HG02678 (cell line): ENCODE data around the gene GMDS.

Experiments
- ATAC-seq: cut with Tn5 transposase; IDR thresholded peaks from one replicate; pipeline ENCODE4 v1.9.1; 2021; ENCODE audit warnings: mild to moderate bottlenecking, moderate library complexity; ENCODE audit not compliant: unreplicated experiment

The GMDS gene

DNA sequence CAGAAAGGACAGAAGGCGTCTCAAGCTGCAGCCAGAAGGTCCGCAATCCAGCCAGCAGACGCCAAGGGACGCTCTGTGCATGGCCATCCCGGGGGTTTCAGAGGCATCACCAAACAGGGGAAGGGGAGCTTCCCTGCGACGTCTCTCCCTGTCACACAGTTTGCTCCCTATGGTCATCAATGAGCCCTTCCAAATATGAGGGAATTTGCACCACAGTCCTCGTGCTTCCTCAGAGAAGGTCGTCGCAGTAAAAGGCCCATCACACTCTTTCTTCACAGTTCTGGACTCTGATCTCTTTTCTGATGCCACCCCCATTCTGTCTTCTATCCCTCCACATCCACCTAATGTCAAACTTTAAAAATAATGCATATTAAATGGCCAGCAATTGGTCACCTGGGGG lies 645.9 kb downstream of the GMDS start:
- ATAC-seq, result no peak

DNA sequence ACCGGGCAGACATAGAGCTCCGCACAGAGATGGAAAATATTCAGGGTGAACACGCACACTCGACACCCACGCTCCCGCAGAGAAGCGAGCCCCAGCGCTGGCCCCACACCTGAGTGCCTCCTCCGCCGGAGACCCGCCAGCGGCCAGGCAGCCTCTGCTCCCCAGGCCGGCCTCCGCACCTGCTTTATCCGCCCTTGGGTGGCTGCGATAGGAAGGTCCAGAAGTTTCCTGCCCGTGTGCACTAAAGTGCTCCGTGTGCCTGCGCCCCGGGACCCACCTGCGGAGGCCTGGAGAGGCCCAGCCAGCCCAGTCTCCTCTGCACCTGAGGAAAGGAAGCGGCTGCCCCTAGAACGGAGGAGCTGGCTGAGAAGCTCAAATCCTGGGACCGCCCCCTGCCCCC lies 646.5 kb downstream of the GMDS start:
- ATAC-seq, result no peak

DNA sequence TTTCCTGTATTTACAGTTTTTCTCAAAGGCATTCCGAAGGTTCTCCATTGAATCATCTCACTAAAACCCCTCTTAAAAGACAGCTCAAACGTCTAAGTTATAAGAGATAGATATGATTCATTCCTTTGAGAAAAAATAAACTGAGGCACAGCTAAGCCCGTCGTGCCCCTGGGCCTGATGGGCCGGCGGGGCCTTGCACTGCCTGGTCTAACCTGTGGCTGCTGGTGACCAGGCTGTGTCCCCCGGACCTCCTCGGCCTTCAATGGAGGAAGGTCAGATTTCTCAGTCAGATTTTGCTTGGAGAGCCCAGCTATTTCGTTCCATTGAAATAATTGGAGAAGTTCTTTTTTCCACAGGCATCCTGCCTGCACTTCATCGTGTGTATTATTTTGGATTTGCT lies 647.0 kb downstream of the GMDS start:
- ATAC-seq, result no peak

DNA sequence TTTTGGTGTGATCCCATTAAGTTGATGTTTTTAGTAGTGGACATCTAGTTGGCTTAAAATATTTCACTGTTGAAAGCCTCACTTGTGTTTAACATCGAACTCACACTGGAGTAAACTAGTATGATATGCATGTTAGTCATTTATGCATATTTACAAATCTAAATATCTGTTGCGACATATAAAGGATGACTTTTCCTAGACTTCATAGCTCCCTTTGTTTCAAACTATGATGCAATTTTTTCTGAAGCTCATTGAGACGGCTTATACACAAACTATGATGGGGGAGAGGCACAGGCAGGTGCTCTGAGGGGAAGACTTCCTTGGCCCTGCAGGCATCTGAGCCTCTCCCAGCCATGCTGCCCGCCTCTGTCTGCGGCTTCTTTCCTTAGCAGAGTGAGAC lies 647.5 kb downstream of the GMDS start:
- no peak for ATAC-seq

DNA sequence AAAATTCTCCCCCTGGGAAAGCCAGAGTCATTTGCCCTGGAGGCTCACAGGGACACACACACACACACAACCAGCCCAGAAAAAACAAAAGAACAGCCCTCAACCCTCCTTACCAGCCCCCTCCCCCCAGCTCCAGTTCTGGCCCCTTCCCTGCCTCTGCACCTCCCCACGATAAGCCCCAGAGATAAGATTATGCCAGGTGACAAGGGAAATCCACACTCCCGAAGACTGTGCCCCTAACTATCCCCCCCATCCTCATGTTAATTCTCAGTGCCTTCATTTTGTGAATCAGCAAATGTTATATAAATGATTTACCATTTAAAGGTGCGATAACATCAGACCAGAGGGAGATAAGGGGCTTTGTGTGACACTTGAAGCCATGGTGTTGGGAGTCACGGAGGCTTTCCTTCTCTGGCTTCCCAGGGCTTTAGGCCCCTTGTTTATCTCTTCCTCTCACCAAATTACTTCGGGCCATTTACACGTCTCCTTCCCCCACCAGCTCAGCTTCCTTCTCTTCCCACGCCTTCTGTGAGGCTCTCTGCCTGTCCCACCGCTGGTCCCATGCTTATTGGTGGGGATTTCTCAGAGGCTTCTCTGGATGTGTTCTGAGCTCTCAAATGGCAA lies 648.2 kb downstream of the GMDS start:
- no peak for ATAC-seq

DNA sequence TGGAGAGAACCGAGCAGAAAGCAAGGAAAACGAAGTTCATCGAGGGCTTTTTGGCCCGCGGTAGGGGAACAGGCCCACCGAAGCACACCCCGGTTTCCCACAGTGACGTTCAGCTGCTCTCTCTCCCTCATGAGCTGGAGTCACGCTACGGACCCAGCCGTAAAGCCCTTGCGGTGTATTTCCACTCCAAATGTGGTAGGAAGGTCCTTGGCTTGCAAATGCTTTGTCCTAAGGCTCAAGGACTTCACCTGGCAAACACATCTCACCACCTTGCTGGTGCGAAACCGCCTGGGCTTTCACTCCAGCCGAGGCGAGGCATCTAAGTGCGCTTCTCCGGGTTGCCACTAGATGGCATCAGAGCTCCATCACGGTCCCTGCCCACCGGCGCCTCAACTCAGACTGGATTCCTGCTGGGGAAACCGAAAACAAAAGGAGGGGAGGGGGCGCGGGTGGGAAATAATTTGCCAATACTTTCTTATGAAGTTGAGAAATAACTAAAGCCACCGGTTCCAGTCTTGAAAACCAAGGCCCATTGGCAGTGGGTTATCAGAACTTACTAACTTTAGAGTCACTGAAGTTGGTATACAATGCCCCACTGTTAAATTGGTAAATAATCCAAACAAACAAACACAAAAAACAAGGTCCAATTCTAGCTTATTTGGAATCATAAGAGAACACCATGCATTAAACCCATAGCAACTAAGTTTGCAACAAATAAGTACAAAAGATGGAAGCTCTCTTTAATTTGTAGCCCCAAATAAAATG lies 649.1 kb downstream of the GMDS start:
- ATAC-seq, result peak; percentile 58

DNA sequence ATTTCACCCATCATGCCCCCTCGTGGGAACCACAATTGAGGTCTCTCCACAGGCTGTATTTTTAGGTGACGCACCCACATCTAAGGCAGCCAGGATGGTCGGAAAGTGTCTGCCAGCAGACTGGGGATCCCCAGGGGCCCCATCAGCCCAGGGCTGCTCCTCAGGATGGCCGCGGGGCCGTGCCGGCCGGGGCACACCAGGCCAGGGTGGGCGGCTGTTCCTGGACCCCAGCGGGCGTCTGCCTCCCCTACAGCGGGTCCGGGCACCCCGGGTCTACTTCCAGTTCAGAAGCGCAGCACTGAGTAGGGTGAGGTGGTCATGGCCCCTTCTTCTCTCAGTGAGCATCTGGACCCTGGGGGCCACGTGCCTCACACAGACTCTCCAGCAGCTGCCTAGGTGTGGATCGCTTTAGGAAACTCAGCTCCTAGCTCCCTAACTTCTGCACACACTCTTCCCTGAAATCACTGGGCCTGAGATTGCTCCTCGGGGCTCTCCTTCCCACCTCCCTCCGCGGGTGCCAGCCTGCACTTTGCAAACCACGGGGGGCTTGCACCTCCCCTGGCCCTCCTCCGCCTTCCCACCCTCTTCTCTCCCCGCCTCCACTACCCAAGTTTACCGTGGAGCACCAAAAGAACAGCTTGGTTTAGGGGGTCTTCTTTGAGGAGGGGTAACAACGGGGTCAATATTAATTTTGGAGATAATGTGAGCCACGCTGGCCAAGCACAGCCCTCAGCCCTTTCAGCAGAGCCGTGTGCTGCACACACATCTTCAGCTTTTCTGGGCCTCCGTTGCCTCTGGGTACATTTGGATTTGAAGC lies 649.9 kb downstream of the GMDS start:
- no peak for ATAC-seq

DNA sequence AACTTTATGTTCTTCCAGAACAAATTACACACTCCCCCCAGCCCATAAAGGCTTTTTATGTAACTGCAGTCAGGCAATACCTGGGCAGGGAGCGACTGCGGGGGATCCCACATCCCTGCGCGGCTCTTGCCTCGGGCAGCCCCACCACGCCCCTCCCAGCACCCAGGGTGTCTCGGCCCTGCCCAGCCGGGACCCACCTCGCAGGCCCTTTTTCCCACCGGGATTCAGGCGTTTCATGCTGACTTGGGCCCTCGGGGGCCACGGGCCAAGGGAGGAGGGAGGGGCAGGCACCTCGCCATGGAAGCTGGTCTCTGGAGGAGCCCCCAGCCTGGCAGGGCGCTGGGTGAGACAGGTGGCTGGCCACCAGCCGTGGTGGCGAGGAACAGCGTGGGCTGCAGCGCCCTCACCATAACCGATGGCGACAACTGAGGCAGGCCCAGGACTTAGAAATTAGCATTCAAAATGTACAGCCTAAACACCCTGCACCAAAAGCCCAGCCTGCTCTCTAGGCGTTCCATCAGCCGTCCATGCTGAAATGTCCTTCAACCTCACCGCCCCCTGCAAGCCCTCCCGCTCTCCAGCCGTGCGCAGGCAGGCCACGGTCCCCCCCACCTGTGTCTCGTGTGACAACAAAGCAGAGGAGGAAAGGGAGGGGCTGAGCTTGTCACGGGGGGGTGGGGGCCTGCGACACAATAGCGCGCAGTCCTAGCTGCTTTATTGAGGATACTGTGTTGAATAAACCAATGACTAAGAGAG lies 650.8 kb downstream of the GMDS start:
- ATAC-seq, result no peak

DNA sequence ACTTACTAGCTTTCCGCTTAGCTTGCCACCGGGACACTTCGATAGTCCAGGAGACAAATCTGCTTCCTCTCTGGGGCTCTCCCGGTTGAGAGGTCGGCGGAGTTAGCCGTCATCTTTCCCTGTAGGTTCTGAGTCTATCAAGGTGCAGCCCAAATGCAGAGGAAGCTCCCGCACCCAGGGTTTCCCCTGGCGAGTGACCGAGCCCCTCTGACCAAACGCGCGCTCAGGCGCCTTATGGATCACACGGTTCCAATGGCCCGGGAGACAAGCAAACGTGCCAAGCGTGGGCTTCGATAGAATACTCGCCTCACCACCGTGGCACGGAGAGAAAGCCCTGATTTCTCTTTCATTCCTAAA lies 651.5 kb downstream of the GMDS start:
- no peak for ATAC-seq

DNA sequence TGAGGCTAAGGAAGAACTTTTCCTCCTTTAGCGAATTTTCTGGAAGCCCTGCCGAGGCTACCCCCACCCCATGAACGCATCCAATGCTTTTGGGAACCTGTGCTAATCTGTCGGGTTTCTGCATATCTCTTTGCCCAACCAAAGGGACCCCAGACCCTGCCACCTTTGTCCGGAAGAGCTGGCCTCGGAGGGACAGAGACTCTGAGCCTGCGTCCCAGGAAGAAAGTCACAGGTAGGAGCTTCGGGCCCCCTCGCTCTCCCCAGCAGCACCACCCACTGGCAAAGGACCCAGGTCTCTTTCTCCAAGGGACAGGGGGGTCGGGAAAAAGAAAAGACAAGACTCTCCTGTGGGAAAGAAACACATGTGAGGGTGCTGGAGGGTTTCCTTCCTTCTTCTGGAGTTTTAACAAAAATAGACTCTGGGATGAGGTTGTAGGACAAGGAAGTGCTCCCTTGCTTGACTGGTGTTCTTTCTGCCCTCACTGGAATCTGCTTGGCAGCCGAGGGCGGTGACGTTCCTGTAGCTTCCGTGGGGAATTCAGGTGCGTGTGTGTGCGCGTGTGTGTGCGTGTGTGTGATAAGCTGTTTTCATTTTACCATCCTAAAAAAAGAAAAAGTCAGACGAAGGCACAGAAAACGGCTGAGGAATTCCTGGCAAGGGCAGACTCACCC lies 652.0 kb downstream of the GMDS start:
- no peak for ATAC-seq

DNA sequence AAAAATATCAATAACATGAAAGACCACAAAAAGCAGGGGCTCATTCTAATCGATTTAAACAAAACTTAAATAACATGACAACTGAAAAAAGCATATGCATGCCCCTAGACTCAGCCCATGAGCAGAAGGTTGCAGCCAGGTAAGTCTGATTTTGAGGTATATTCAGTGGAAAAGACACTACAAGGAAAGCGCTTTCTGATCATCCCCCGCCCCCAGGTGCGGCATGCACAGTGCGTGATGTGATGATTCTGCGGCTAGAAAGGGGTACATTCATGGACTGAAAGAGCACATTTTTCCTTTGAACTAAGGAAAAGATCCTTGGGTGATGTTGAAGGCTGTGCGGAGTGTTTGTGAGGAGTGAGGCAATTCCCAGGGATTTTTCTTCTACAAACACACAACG lies 652.6 kb downstream of the GMDS start:
- no peak for ATAC-seq

DNA sequence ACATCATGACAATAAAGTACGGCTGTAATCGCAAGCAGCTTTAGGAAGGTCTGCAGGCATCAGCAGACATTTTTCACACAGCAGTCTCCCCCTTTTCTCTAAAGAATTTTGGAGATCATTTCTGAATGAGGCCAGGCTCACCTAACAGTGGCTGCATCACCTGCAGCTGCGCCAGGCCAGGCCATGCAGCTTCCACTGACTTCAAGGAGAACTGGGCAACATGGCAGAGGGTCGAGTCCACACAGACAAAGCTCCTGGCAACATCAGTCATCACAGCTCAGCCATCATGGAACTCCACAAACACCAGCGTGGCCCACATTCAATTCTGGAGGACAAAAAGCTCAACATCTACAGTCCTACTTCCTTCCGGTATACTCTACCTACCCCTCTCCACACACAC lies 653.5 kb downstream of the GMDS start:
- no peak for ATAC-seq

DNA sequence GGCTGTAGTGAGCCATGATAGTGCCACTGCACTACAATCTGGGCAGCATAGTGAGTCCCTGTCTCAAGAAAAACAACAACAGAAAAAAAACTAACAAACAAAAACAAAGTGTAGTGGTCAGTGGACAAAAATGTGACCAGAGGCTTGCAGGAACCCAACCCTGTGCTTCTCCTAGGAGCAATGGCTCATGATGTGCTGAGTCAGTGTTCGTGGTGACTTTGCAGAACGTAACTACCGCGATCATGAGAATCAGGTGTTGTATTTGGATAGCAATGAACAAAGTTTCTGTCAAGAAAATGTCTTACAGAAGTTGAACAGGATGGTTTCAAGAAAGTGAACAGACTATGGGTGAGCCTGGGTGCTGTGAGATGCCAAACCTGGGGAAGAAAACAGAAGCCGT lies 654.2 kb downstream of the GMDS start:
- no peak for ATAC-seq

DNA sequence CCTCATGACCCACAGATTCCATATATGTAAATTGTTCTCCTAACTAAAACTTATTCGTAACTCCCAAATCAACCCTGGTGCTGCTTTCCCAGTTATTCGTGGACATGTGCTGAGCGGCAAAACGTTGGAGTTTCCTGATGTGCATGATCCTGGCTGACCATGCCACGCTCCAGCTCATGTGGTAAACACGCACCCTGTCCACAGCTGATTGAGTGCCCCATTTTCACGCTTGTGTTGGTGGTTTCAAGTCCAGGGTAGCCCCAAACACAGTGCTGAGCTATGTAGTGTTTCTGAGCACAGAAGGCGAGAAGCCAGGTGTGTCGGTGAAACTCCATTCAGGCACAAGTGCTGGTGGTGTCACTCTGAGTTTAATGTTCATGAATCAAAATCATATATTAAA lies 654.8 kb downstream of the GMDS start:
- no peak for ATAC-seq

DNA sequence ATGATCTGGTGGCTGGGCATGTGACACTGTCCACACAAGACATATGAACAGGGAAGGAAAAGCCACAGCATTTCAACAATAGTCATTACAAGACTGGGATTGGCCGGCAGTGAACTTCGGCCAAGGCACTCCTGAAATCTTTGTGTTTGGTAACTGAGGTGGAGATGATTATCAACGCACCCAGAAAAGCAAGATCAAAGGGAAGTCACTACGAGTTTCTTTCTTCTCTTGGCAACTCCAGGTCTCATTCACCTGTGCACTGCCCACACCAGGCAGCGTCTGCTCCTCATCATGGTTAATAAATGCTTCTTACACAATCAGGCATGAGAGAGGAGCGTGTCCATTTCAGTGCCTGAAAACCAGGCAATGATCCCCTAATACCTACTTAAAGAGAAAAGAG lies 656.2 kb downstream of the GMDS start:
- no peak for ATAC-seq

DNA sequence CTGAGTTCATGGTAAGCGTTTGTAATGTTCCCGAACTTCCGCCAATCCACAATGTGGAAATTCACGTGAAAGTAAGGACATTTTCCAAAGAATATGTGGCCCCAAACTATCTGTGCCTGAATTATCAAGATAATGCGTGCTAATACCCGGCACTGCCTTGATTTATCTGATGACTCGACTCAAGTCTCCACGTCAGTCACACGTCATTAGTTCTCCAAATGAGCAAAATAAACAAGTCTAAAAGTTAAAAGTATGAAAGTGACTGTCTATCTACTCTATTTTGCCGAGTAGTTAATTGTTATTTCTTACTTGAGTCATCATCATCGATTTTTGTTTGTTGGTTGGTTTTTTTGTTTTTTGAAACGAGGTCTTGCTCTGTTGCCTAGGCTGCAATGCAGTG lies 657.4 kb downstream of the GMDS start:
- ATAC-seq, result no peak

DNA sequence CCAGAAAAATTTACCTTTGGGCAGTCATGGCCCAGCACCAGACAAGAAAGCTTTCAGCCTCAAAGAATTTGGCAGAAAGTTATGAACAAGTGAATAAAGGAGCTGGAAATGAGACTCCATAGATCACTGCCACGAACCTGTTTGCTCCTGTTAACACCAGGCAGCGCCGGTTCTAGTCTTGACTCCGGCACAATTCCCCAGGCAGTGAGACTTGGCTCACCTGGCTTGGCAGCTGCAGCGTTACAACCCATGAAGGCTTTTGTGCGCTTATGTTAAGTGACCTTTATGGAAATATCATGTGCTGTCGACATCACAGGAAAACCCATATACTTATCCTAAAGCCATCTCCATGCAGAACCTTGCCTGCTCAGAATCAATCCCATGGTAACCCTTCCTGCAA lies 657.9 kb downstream of the GMDS start:
- no peak for ATAC-seq

DNA sequence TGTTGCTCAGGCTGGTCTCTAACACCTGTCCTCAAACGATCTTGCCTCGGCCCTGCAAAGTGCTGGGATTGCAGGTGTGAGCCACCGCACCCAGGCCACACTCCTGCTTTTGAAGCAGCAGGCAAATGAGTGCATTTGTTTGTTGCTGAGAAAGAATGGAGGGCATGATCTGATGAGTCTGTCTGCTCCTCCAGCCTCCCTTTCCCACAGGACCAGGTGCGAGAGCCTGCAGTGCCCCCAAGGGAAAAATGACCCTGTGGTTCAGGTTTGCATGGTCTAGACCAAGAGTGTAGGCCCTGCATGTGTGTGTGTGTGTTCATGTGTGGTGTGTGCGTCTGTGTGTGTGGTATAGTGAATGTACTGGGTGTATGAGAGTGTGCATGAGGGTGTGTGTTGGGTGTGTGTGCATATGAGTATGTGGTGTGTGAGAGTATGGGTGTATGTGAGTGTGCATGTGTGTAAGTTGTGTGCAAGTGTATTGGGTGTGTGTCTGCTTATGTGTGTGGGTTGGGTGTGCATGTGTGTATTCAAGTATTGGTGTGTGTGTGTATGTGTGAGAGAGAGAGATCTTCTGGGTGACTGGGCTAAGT lies 658.4 kb downstream of the GMDS start:
- ATAC-seq, result no peak

DNA sequence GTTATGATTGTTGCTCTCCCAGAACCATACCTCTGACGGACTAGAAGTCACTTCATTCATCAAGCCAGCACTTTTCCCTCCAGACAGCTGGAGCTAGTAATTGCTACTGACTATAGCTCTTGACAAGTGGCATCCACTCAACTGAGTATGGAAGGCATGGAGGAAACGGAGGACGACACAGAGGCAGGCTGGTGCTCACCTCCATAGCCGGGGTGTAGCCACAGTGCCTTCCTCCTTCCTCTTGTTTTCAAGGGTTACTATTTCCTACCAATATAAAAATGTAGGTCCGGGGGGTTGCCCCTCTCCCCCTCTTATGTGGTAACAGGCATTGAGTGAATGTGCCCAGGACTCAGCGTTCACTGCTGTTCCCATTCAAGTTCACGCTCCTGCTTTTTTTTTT lies 659.1 kb downstream of the GMDS start:
- ATAC-seq, result no peak

DNA sequence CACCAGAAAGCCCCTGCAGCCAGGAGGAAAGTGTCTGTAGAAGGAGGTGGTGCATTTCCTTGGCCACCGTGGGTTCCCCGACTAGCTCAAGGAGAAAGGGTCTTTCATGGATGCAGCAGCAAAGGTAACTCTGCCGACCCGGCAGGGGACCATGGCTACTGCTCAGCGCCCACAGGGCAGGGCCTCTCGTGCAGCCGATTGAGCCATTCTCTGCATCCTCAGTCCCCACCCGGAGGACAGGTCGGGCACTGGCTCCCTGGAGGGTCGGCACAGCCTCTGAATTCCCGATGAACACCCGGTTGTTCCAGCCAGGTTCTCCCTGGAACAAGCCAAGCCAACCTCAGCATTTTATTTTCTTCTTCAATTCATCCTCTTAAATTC lies 659.7 kb downstream of the GMDS start:
- no peak for ATAC-seq
